Suprapubic skin (tissue), 4 donors: ENCODE data around the gene SLC41A1. TPM values are rescaled to one million over a fixed set of nuclear protein-coding genes. Genes with fewer than 3 reads are reported as not detected.

ENCODE experiments used
- total RNA-seq, 4 donors: library from RNA; depleted of rRNA; stranded (reverse); fragments of >200 nt; gene quantifications; one replicate each; pipeline ENCODE4 v1.1.0, GENCODE V29; 2016

Gene SLC41A1
- total RNA-seq, 4 donors from 2014 or later, result 14.6 to 20.8 (median 16.7) TPM

Other genes with a start within 250 kb of the SLC41A1 start
- gene ELK4, start 181.2 kb downstream of the SLC41A1 start, total RNA-seq, result 10 to 100 TPM; 30.9 to 52.6 (median 43.8) TPM
- 1 to 10 TPM; 1.4 to 3.3 (median 2.2) TPM for gene SLC45A3, start 132.7 kb downstream of the SLC41A1 start, total RNA-seq
- gene NUCKS1, start 63.0 kb downstream of the SLC41A1 start, total RNA-seq, result 10 to 100 TPM; 48.7 to 73.0 (median 60.3) TPM
- 10 to 100 TPM in 2 of 4 donors, 1 to 10 TPM in 2; 9.7 to 15.4 (median 12.1) TPM for gene RAB29, start 37.7 kb downstream of the SLC41A1 start, total RNA-seq
- 10 to 100 TPM; 33.0 to 77.4 (median 57.8) TPM for gene PM20D1, start 36.9 kb upstream of the SLC41A1 start, total RNA-seq
- gene SLC26A9, start 130.3 kb upstream of the SLC41A1 start, total RNA-seq, result 1 to 10 TPM; 5.7 to 7.2 (median 6.6) TPM
- gene RAB7B, start 190.2 kb upstream of the SLC41A1 start, total RNA-seq, result 10 to 100 TPM; 21.6 to 55.5 (median 26.8) TPM
- not detected for gene CTSE, start 210.7 kb upstream of the SLC41A1 start, total RNA-seq
- gene RHEX, start 240.0 kb upstream of the SLC41A1 start, total RNA-seq, result 1 to 10 TPM in 3 of 4 donors, not detected in 1; 1.2 to 2.8 (median 1.2) TPM